HepG2 (cell line): ENCODE measurements around the gene SEC14L5.

ENCODE experiments used
- ELF4 ChIP-seq: sonication (generic); formaldehyde crosslinking; IDR thresholded peaks from 2 replicates; pipeline ENCODE4 v1.5.0; 2020; ENCODE audit warnings: missing genetic modification reagents, mild to moderate bottlenecking, moderate library complexity, borderline replicate concordance
- FOSL2 ChIP-seq: sonication (generic); formaldehyde crosslinking; IDR thresholded peaks from 2 replicates; pipeline ENCODE4 v1.4.0; 2020; ENCODE audit warnings: missing genetic modification reagents
- HES4 ChIP-seq: sonication (generic); formaldehyde crosslinking; IDR thresholded peaks from 2 replicates; pipeline ENCODE4 v1.9.0; 2021; ENCODE audit warnings: mild to moderate bottlenecking, missing genetic modification reagents, borderline replicate concordance
- JUNB ChIP-seq: sonication (generic); formaldehyde crosslinking; IDR thresholded peaks from 2 replicates; pipeline ENCODE4 v1.8.0; 2022; ENCODE audit warnings: missing genetic modification reagents, mild to moderate bottlenecking, borderline replicate concordance
- KDM1A ChIP-seq: IDR thresholded peaks from 2 replicates; pipeline ENCODE4 v1.6.1; 2016; ENCODE audit warnings: missing compliant biosample characterization
- MYC ChIP-seq: sonication (generic); formaldehyde crosslinking; IDR thresholded peaks from 2 replicates; pipeline ENCODE4 v1.9.0; 2021; ENCODE audit warnings: missing genetic modification reagents, borderline replicate concordance
- NFYB ChIP-seq: sonication (generic); formaldehyde crosslinking; IDR thresholded peaks from 2 replicates; pipeline ENCODE4 v1.4.0; 2020; ENCODE audit warnings: missing genetic modification reagents
- PTBP1 ChIP-seq: fragments of 200-400 bp; formaldehyde crosslinking; IDR thresholded peaks from 2 replicates; pipeline ENCODE4 v1.6.1; 2018; ENCODE audit warnings: low read length, low read depth; ENCODE audit not compliant: poor library complexity, severe bottlenecking
- RFX5 ChIP-seq: IDR thresholded peaks from 2 replicates; pipeline ENCODE4 v1.6.1; 2011; ENCODE audit warnings: low read depth, low read length, improper control_type of control experiment
- SETDB1 ChIP-seq: sonication (generic); formaldehyde crosslinking; IDR thresholded peaks from 2 replicates; pipeline ENCODE4 v1.5.1; 2020; ENCODE audit warnings: missing genetic modification reagents, mild to moderate bottlenecking, borderline replicate concordance
- ZNF274 ChIP-seq: sonication (generic); formaldehyde crosslinking; IDR thresholded peaks from 2 replicates; pipeline ENCODE4 v1.5.1; 2020; ENCODE audit warnings: mild to moderate bottlenecking, missing genetic modification reagents
- ZZZ3 ChIP-seq: sonication (generic); formaldehyde crosslinking; IDR thresholded peaks from 2 replicates; pipeline ENCODE4 v1.4.0; 2020; ENCODE audit warnings: missing genetic modification reagents, mild to moderate bottlenecking, borderline replicate concordance
- TF ChIP-seq, protein P1 (sequence below): IDR thresholded peaks from 2 replicates; pipeline ENCODE4 v1.6.1; 2016; ENCODE audit warnings: low read depth
- TF ChIP-seq, protein P2 (sequence below): sonication (generic); formaldehyde crosslinking; IDR thresholded peaks from 2 replicates; pipeline ENCODE4 v1.5.0; 2020; ENCODE audit warnings: mild to moderate bottlenecking, missing genetic modification reagents, moderate library complexity

- TF ChIP-seq MYC (CRISPR knock-in tag) (no peak), HES4 (CRISPR knock-in tag) (no peak), PTBP1 (no peak), JUNB (no peak), ZNF274 (CRISPR knock-in tag) (no peak), SETDB1 (no peak), NFYB (no peak), RFX5 (no peak), ELF4 (CRISPR knock-in tag) (no peak), FOSL2 (CRISPR knock-in tag) (no peak), ZZZ3 (CRISPR knock-in tag) (no peak), KDM1A (CRISPR knock-in tag) (0 out of 2 replicates have a peak, but pooled peaks have one; percentile 16)
- TF ChIP-seq, protein P1, sequence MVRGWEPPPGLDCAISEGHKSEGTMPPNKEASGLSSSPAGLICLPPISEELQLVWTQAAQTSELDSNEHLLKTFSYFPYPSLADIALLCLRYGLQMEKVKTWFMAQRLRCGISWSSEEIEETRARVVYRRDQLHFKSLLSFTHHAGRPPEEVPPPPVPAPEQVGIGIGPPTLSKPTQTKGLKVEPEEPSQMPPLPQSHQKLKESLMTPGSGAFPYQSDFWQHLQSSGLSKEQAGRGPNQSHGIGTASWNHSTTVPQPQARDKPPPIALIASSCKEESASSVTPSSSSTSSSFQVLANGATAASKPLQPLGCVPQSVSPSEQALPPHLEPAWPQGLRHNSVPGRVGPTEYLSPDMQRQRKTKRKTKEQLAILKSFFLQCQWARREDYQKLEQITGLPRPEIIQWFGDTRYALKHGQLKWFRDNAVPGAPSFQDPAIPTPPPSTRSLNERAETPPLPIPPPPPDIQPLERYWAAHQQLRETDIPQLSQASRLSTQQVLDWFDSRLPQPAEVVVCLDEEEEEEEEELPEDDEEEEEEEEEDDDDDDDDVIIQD (CRISPR knock-in tag) = no peak
- TF ChIP-seq, protein P2, sequence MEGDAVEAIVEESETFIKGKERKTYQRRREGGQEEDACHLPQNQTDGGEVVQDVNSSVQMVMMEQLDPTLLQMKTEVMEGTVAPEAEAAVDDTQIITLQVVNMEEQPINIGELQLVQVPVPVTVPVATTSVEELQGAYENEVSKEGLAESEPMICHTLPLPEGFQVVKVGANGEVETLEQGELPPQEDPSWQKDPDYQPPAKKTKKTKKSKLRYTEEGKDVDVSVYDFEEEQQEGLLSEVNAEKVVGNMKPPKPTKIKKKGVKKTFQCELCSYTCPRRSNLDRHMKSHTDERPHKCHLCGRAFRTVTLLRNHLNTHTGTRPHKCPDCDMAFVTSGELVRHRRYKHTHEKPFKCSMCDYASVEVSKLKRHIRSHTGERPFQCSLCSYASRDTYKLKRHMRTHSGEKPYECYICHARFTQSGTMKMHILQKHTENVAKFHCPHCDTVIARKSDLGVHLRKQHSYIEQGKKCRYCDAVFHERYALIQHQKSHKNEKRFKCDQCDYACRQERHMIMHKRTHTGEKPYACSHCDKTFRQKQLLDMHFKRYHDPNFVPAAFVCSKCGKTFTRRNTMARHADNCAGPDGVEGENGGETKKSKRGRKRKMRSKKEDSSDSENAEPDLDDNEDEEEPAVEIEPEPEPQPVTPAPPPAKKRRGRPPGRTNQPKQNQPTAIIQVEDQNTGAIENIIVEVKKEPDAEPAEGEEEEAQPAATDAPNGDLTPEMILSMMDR (CRISPR knock-in tag) = no peak
Observed at GRCh38 chr16:5001571-5001970, 43.4 kb downstream of the SEC14L5 start.
